Measurements from ENCODE around the gene RASL10B.
"Not testable (repeated sequence)": the region's sequence is repeated elsewhere in the genome, so short reads cannot be mapped to it uniquely, and the experiment has no call there.

RASL10B gene

GRCh38 chr17:35701491-35701890, 29.9 kb upstream of the RASL10B start:
- TF ChIP-seq CTCF (IDR thresholded peaks at IDR 0.05): no peak
- Histone ChIP-seq H3K9ac (no peak overlapping the region), H3K27ac (no peak overlapping the region), H3K4me3 (ENCODE audit: low read depth, low read length) (no peak overlapping the region), H3K36me3 (ENCODE audit: control insufficient read depth, insufficient read depth, low read length) (no peaks in the 10 kb centered on the region), H3K27me3 (ENCODE audit: control insufficient read depth, insufficient read depth, low read length) (no peaks in the 10 kb centered on the region), H3K79me2 (peaks cover 28% of the 10 kb centered on the region), H3K4me2 (ENCODE audit: low read length) (no peak overlapping the region), H3K9me3 (ENCODE audit: control insufficient read depth, low read length) (no peaks in the 10 kb centered on the region), H3K4me1 (peaks cover 20% of the 10 kb centered on the region), H2AFZ (no peak overlapping the region)

GRCh38 chr17:35703308-35703707, 28.1 kb upstream of the RASL10B start:
- H3K4me2 ChIP-seq (ENCODE audit: low read length); H3K9me3 ChIP-seq (ENCODE audit: control insufficient read depth, low read length); H2AFZ ChIP-seq; H3K36me3 ChIP-seq (ENCODE audit: control insufficient read depth, insufficient read depth, low read length); H3K27ac ChIP-seq; H3K27me3 ChIP-seq (ENCODE audit: control insufficient read depth, insufficient read depth, low read length); H3K4me3 ChIP-seq (ENCODE audit: low read depth, low read length); H3K9ac ChIP-seq: not testable (repeated sequence)
- peaks cover 20% of the 10 kb centered on the region for H3K4me1 ChIP-seq
- peaks cover 26% of the 10 kb centered on the region for H3K79me2 ChIP-seq

GRCh38 chr17:35705230-35705629, 26.2 kb upstream of the RASL10B start:
- Histone ChIP-seq H3K27ac (no peak overlapping the region), H3K9ac (no peak overlapping the region), H3K9me3 (ENCODE audit: control insufficient read depth, low read length) (no peaks in the 10 kb centered on the region), H3K4me2 (ENCODE audit: low read length) (no peak overlapping the region), H3K4me3 (ENCODE audit: low read depth, low read length) (no peak overlapping the region), H3K79me2 (peaks cover 15% of the 10 kb centered on the region), H3K4me1 (peaks cover 21% of the 10 kb centered on the region), H2AFZ (no peak overlapping the region), H3K36me3 (ENCODE audit: control insufficient read depth, insufficient read depth, low read length) (no peaks in the 10 kb centered on the region), H3K27me3 (ENCODE audit: control insufficient read depth, insufficient read depth, low read length) (no peaks in the 10 kb centered on the region)
- TF ChIP-seq CTCF (IDR thresholded peaks at IDR 0.05): no peak

GRCh38 chr17:35705705-35706104, 25.7 kb upstream of the RASL10B start:
- H3K4me1 ChIP-seq: peaks cover 20% of the 10 kb centered on the region
- no peaks in the 10 kb centered on the region for H3K27me3 ChIP-seq (ENCODE audit: control insufficient read depth, insufficient read depth, low read length)
- H3K4me3 ChIP-seq (ENCODE audit: low read depth, low read length): no peak overlapping the region
- peaks cover 13% of the 10 kb centered on the region for H3K79me2 ChIP-seq
- no peak overlapping the region for H3K4me2 ChIP-seq (ENCODE audit: low read length)
- H2AFZ ChIP-seq: no peak overlapping the region
- H3K36me3 ChIP-seq (ENCODE audit: control insufficient read depth, insufficient read depth, low read length): no peaks in the 10 kb centered on the region
- H3K9me3 ChIP-seq (ENCODE audit: control insufficient read depth, low read length): no peaks in the 10 kb centered on the region
- H3K9ac ChIP-seq: no peak overlapping the region
- no peak overlapping the region for H3K27ac ChIP-seq
- no peak for TF ChIP-seq CTCF (IDR thresholded peaks at IDR 0.05)

- Histone ChIP-seq H3K27ac (no peak overlapping the region), H2AFZ (no peak overlapping the region), H3K4me2 (ENCODE audit: low read length) (no peak overlapping the region), H3K79me2 (peaks cover 7% of the 10 kb centered on the region), H3K4me1 (peaks cover 22% of the 10 kb centered on the region), H3K27me3 (ENCODE audit: control insufficient read depth, insufficient read depth, low read length) (no peaks in the 10 kb centered on the region), H3K36me3 (ENCODE audit: control insufficient read depth, insufficient read depth, low read length) (no peaks in the 10 kb centered on the region), H3K4me3 (ENCODE audit: low read depth, low read length) (no peak overlapping the region), H3K9ac (no peak overlapping the region), H3K9me3 (ENCODE audit: control insufficient read depth, low read length) (no peaks in the 10 kb centered on the region)
- no peak for TF ChIP-seq CTCF (IDR thresholded peaks at IDR 0.05)
Measured at GRCh38 chr17:35708149-35708548, 23.3 kb upstream of the RASL10B start.
